ENCODE measurements around the gene ZNF221. TPM values are rescaled to one million over a fixed set of nuclear protein-coding genes. Genes with fewer than 3 reads are reported as not detected.

The ZNF221 gene
- total RNA-seq, 1 experiment from 2014 or later = 8.3 TPM

DNA sequence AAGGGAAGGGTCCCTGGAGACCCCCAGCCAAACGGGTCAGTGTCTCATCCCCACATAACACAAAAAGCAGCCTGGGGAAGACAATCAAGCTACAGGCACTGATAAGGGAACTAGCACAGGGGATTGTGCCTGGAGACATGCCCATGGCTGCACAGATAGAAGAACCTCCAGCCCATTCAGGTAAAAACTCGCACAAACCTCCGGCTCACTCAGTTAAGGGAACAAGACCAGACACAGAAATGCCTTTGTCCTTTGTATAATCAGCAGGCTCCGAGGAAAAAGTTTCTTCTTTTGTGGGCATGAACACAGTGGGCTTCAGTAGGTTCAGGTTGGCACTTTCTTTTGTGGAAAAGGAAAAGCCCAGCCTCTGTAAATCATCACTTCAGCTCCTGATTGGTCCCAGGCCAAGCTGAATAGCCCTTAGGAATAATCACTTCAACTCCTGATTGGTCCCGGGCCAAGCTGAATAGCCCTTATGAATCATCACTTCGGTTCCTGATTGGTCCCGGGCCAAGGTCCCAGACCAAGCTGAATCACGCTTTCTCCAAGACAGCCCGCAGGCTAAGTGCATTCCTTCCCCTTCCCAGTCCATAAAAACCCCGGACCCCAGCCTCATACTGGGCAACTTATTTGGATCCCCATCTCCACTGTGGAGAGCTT is 46.7 kb downstream of the ZNF221 start:
- TF ChIP-seq, protein P1, sequence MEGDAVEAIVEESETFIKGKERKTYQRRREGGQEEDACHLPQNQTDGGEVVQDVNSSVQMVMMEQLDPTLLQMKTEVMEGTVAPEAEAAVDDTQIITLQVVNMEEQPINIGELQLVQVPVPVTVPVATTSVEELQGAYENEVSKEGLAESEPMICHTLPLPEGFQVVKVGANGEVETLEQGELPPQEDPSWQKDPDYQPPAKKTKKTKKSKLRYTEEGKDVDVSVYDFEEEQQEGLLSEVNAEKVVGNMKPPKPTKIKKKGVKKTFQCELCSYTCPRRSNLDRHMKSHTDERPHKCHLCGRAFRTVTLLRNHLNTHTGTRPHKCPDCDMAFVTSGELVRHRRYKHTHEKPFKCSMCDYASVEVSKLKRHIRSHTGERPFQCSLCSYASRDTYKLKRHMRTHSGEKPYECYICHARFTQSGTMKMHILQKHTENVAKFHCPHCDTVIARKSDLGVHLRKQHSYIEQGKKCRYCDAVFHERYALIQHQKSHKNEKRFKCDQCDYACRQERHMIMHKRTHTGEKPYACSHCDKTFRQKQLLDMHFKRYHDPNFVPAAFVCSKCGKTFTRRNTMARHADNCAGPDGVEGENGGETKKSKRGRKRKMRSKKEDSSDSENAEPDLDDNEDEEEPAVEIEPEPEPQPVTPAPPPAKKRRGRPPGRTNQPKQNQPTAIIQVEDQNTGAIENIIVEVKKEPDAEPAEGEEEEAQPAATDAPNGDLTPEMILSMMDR (IDR thresholded peaks at IDR 0.05; ENCODE audit: unreplicated experiment) = no peak
- peaks cover 8% of the 10 kb centered on the region for H3K36me3 Mint-ChIP-seq (ENCODE audit: insufficient read depth, unreplicated experiment)
- H3K27ac Mint-ChIP-seq (ENCODE audit: unreplicated experiment) = no peak overlapping the region
- CTCF ChIA-PET = no interaction called here
- peaks cover 8% of the 10 kb centered on the region for H3K4me1 Mint-ChIP-seq (ENCODE audit: low read depth, unreplicated experiment)
- intact Hi-C loops (cut with micrococcal nuclease; ENCODE audit: unreplicated experiment) = no loop called here
- H3K27me3 Mint-ChIP-seq (ENCODE audit: unreplicated experiment) = no peaks in the 10 kb centered on the region
- H3K4me3 Mint-ChIP-seq (ENCODE audit: low read depth, unreplicated experiment) = no peak overlapping the region
- BruUV-seq (replicated peaks) = no TSS peak
- H3K9me3 Mint-ChIP-seq (ENCODE audit: low read depth, unreplicated experiment) = peaks cover 17% of the 10 kb centered on the region
- DNase-seq = no peak

DNA sequence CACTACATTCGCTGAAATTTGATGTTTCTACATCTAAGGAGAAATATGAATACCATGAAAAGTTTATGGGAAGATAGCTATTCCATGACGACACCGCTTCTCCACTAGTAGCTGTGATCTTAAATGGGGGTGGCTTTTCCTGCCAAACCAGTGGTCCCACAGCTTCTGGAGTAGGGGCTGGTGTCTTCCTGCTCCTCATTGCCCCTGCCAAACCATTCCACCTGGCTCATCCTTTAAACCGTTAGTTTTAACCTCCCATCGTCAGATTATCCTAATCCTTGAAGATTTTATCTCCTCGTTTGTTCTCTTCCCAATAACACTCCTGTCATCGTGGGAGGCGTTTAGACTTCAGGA is 51.2 kb downstream of the ZNF221 start:
- peak overlapping the region; percentile 87 for H3K4me3 Mint-ChIP-seq (ENCODE audit: low read depth, unreplicated experiment)

DNA sequence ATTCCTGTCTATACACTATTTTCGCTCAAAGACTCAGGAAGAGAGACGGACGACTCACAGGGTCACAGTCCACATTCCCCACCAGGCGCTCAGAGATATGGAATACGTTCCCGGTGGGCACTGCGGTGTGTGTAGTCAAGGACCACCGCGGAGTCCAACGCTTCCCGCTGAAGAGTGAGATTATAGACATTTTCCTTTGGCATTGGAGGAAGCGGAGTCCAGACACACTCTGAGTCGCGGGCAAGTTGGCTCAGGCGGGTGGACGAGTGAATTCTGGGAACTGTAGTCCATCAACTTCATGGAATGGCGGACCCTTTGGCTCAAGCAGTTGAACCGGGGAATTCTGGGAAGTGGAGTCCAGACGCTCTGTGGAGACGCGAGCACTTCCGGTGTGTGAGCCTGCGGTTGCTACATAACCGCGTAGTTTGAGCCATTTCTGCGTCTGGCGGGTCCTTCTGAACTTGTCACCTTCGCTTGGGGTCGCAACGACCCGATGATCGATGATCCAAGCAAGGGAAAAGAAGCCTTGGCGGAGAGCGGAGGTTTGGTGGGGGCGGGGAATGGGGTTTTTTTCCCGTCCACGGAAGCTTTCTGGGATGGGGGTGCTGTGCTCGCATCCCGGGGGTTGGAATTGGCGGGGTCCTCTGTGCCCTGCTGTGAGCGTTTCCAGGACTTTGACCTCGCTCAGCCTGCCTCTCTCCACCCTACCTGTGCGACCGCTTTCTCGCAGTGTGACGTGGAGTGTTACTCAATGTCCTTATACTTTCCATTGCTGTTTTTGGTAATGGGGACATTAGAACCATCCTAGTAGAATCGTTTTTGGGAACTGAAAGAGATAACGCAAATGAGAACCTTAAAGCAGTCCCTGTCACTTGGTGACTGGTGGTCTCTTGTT is 51.8 kb downstream of the ZNF221 start, which contains the start of gene ZNF230:
TSS of gene ZNF230 (plus strand) at position 392 of the 895 bp plus-strand sequence. CDS start 4,122 bp downstream, outside the sequence.
- TSS peak; percentile 81 for BruUV-seq (replicated peaks)
- CTCF ChIA-PET = interaction anchor here (0.7 to 1.4 kb wide), 2 partner anchors 434 to 497 kb away, joined by 3 to 4 read pairs; partner anchors contain the start of gene ZNF180
- H3K27me3 Mint-ChIP-seq (ENCODE audit: unreplicated experiment) = no peaks in the 10 kb centered on the region
- peaks cover 19% of the 10 kb centered on the region for H3K9me3 Mint-ChIP-seq (ENCODE audit: low read depth, unreplicated experiment)
- peak; percentile 90 for DNase-seq
- peak within 1 kb of the TSS; percentile 77 for H3K27ac Mint-ChIP-seq (ENCODE audit: unreplicated experiment)
- TF ChIP-seq, protein P1 (IDR thresholded peaks at IDR 0.05; ENCODE audit: unreplicated experiment) = no peak
- intact Hi-C loops (cut with micrococcal nuclease; ENCODE audit: unreplicated experiment) = loop anchor here (1.0 kb wide), 1 partner anchor 22 kb away; the partner anchor contains the start of gene ZNF222
- peak within 1 kb of the TSS; percentile 87 for H3K4me3 Mint-ChIP-seq (ENCODE audit: low read depth, unreplicated experiment)
- peaks cover 8% of the 10 kb centered on the region for H3K4me1 Mint-ChIP-seq (ENCODE audit: low read depth, unreplicated experiment)
- peaks cover 19% of the 10 kb centered on the region for H3K36me3 Mint-ChIP-seq (ENCODE audit: insufficient read depth, unreplicated experiment)

More for the DNA sequence above, 51.2 kb downstream of the ZNF221 start:
- TSS peak; percentile 55 for BruUV-seq (replicated peaks)
- intact Hi-C loops (cut with micrococcal nuclease; ENCODE audit: unreplicated experiment) = no loop called here
- H3K9me3 Mint-ChIP-seq (ENCODE audit: low read depth, unreplicated experiment) = peaks cover 13% of the 10 kb centered on the region
- TF ChIP-seq, protein P1 (IDR thresholded peaks at IDR 0.05; ENCODE audit: unreplicated experiment) = no peak
- no peak for DNase-seq
- H3K27me3 Mint-ChIP-seq (ENCODE audit: unreplicated experiment) = no peaks in the 10 kb centered on the region
- CTCF ChIA-PET = interaction anchor here (1.0 to 1.2 kb wide), 2 partner anchors 221 to 563 kb away, joined by 3 read pairs; partner anchors contain the start of gene KCNN4
- peak overlapping the region; percentile 77 for H3K27ac Mint-ChIP-seq (ENCODE audit: unreplicated experiment)
- peaks cover 19% of the 10 kb centered on the region for H3K36me3 Mint-ChIP-seq (ENCODE audit: insufficient read depth, unreplicated experiment)
- peaks cover 8% of the 10 kb centered on the region for H3K4me1 Mint-ChIP-seq (ENCODE audit: low read depth, unreplicated experiment)

DNA sequence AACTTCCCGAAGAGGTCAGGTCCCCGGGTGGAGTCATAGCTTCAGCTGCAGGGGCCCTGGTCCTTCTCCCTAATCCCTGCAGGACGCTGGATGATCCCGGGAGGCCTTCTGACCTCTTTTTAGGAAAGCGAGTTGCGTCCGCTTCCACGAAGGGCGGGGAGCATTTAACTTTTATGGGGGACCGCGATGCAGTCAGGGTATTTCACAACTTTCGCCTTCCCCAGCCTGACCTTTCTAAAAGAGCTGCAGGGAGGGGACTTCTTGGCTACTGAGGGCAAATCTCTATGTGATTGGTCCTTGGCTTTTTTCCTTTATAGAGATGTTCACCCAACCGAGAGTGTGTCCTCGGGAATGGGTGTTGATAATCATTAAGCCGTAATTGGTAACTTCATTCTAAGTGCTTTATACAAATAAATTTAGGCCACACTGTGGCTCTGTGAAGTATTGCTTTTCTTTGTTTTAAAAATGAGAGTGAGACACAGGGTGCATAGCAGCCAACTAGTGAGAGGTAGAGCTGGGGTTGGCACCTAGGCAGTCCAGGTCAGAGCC is 52.5 kb downstream of the ZNF221 start:
- Mint-ChIP-seq H3K4me1 (ENCODE audit: low read depth, unreplicated experiment) (peaks cover 8% of the 10 kb centered on the region), H3K27me3 (ENCODE audit: unreplicated experiment) (no peaks in the 10 kb centered on the region), H3K9me3 (ENCODE audit: low read depth, unreplicated experiment) (peaks cover 16% of the 10 kb centered on the region), H3K36me3 (ENCODE audit: insufficient read depth, unreplicated experiment) (peaks cover 19% of the 10 kb centered on the region), H3K27ac (ENCODE audit: unreplicated experiment) (peak overlapping the region; percentile 77), H3K4me3 (ENCODE audit: low read depth, unreplicated experiment) (peak overlapping the region; percentile 87)
- intact Hi-C loops (cut with micrococcal nuclease; ENCODE audit: unreplicated experiment) = loop anchor here (1.0 kb wide), 1 partner anchor 22 kb away; the partner anchor contains the start of gene ZNF222
- peak; percentile 20 for DNase-seq
- TF ChIP-seq, protein P1 (IDR thresholded peaks at IDR 0.05; ENCODE audit: unreplicated experiment) = no peak
- BruUV-seq (replicated peaks) = no TSS peak
- CTCF ChIA-PET = interaction anchor here (0.7 to 1.4 kb wide), 2 partner anchors 435 to 497 kb away, joined by 3 to 4 read pairs; partner anchors contain the start of gene ZNF180

Data from Calu3 (cell line).